Measurements from ENCODE around the gene LAD1. TPM values are rescaled to one million over a fixed set of nuclear protein-coding genes. Genes with fewer than 3 reads are reported as not detected.

The LAD1 gene
- total RNA-seq, 1 donor, result not detected

DNA sequence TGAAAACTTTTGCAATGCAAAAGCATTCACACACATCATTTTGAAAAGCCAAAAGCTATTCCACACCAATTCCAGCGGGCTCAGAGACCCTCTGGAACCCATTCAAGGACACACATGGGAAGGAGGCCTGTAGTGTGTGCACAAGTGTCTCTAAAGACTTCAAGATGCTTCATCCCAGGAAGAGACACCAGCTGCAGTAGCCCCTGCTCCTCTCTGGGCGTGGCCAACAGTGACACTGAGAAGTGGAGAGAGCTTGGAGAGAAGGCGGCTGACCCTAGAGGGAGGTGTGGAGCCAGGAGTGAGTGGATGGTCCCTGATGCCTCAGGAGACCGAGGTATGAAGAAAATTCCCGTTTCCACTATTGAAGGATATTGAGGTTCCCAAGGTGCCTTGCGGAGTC, 37.3 kb upstream of the LAD1 start:
- DNase-seq (ENCODE audit: low read depth), result no peak
- no peak overlapping the region for H3K4me3 ChIP-seq (ENCODE audit: low read depth, low read length)
- TF ChIP-seq, protein P1, sequence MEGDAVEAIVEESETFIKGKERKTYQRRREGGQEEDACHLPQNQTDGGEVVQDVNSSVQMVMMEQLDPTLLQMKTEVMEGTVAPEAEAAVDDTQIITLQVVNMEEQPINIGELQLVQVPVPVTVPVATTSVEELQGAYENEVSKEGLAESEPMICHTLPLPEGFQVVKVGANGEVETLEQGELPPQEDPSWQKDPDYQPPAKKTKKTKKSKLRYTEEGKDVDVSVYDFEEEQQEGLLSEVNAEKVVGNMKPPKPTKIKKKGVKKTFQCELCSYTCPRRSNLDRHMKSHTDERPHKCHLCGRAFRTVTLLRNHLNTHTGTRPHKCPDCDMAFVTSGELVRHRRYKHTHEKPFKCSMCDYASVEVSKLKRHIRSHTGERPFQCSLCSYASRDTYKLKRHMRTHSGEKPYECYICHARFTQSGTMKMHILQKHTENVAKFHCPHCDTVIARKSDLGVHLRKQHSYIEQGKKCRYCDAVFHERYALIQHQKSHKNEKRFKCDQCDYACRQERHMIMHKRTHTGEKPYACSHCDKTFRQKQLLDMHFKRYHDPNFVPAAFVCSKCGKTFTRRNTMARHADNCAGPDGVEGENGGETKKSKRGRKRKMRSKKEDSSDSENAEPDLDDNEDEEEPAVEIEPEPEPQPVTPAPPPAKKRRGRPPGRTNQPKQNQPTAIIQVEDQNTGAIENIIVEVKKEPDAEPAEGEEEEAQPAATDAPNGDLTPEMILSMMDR (IDR thresholded peaks at IDR 0.05; ENCODE audit: insufficient read depth, low read length), result no peak

DNA sequence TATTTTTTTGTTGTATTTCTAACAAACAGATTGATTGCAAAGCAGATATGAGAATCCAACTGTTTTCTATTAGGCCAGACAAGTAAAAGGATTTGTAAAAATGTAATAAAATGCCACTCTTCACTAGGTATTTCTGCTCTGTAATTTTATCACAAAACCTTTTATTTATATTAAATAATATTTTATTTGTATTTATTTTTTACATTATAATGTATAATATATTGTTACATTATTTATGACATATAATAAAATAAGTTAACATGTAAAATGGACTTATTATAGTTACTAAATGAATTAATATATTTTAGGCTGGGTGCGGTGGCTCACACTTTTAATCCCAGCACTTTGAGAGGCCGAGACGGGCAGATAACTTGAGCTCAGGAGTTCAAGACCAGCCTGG, 35.1 kb upstream of the LAD1 start:
- DNase-seq (ENCODE audit: low read depth), result no peak
- TF ChIP-seq, protein P1 (IDR thresholded peaks at IDR 0.05; ENCODE audit: insufficient read depth, low read length), result no peak
- H3K4me3 ChIP-seq (ENCODE audit: low read depth, low read length), result no peak overlapping the region

DNA sequence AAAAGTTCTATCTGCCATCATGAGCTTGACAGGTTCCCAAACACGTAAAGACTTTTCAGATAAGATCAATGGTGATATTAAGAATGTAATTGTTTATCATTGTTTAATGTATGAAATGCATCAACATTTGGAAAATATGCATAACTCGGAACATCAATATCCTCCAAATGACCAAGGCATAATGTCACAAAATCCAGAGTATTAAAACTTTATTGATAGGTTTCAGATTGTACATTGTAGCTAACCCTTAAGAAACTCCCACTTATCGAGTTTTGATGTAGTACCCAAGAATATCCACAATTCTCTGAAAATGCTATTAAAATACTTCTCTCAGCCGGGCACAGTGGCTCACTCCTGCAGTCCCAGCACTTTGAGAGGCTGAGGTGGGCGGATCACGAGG, 34.5 kb upstream of the LAD1 start:
- TF ChIP-seq, protein P1 (IDR thresholded peaks at IDR 0.05; ENCODE audit: insufficient read depth, low read length), result no peak
- DNase-seq (ENCODE audit: low read depth), result no peak
- H3K4me3 ChIP-seq (ENCODE audit: low read depth, low read length), result no peak overlapping the region

DNA sequence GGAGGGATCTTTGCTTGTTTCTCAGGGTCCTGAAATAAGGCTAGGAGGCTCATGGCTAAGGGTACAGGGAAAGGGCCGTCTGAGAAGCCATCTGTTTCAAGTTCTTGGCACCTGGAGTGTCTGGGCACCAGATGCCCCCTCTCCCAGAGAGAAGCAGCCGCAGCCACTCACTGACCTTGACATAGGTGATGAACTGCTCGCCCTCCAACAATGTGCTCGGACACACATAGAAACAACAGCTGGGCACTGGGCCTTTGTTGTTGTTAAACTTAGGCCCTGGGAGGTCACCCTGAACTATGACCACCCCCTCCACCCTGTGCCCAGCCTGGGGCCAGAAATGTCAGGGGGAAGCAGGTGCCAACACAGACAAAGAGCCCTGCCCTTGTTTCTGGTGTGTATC, 31.7 kb upstream of the LAD1 start:
- H3K4me3 ChIP-seq (ENCODE audit: low read depth, low read length), result no peak overlapping the region
- TF ChIP-seq, protein P1 (IDR thresholded peaks at IDR 0.05; ENCODE audit: insufficient read depth, low read length), result no peak
- DNase-seq (ENCODE audit: low read depth), result no peak

DNA sequence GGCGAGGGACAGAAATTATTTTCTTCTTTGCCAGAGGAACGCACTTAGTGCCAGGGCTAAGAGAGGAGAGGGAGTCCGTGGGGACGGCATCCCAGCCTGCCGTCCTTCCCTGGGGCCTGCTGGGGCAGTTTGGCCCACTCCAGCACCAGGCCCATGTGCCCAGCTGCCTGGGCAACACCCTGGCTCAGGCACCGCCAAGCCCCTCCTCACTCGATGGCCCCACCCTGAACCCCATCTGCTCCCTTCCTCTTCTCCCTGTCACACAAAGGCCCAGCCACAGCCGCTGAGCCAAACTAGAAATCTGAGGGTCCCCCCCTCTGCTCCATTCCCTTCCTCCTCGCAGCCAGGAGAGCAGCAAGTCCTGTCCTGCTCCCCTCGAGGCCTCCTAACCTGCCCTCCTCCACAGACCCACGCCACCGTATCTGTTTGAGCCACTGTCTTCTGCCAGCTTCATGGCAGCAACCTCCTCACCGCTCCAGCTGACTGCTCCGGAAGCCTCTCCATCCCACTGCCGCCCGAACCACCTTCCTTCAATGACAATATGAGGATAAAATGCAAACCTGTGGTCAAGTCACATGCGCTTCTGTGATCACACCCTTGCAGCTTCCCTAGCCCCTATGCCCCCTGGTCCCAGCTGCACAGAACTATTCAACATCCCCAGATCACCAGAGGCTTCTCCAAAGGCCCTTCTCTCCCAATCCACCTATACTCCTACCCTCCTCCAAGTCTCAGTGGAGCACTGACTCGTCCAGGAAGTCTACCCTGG, 30.8 kb upstream of the LAD1 start:
- H3K4me3 ChIP-seq (ENCODE audit: low read depth, low read length), result no peak overlapping the region
- TF ChIP-seq, protein P1 (IDR thresholded peaks at IDR 0.05; ENCODE audit: insufficient read depth, low read length), result no peak
- no peak for DNase-seq (ENCODE audit: low read depth)

DNA sequence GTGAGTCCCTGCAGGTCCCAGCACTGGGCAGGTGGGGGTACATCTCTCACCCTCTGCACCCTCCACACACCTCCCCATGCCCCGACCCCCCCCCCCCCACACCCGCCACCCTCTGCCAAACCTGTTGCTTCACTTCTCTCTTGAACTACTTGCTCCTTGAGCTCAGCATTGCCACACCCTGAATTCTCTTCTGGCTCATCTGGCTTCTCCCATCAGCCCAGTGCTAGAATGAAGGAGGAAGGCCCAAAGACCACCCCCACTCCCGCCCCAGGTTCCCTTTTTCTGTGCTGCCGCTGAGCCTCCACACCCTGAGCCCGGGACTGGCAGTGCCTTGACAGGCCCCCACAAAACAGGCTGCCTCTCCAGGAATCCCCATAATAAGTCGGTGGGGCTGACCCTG, 28.8 kb upstream of the LAD1 start:
- no peak for DNase-seq (ENCODE audit: low read depth)
- H3K4me3 ChIP-seq (ENCODE audit: low read depth, low read length), result no peak overlapping the region
- TF ChIP-seq, protein P1 (IDR thresholded peaks at IDR 0.05; ENCODE audit: insufficient read depth, low read length), result no peak

All from fibroblast of the aortic adventitia (primary cell).